Parathyroid adenoma (tissue), 2 donors: ENCODE results near the gene LCN1.
"Not testable (repeated sequence)": the region's sequence is repeated elsewhere in the genome, so short reads cannot be mapped to it uniquely, and the experiment has no call there.

ENCODE experiments used
- H2AFZ ChIP-seq: fragments of 300-600 bp; sonication (generic); one replicate; pipeline ENCODE4 v1.7.0; 2017; ENCODE audit warnings: antibody characterized with exemption, mild to moderate bottlenecking
- H3K27ac ChIP-seq: fragments of 300-600 bp; sonication (generic); one replicate; pipeline ENCODE4 v1.7.0; 2017
- H3K27me3 ChIP-seq: fragments of 300-600 bp; sonication (generic); one replicate; pipeline ENCODE4 v1.7.0; 2017; ENCODE audit warnings: low read length; ENCODE audit not compliant: control insufficient read depth, insufficient read depth
- H3K36me3 ChIP-seq: fragments of 300-600 bp; sonication (generic); one replicate; pipeline ENCODE4 v1.7.0; 2017; ENCODE audit warnings: low read length; ENCODE audit not compliant: control insufficient read depth, insufficient read depth
- H3K4me1 ChIP-seq: fragments of 300-600 bp; sonication (generic); one replicate; pipeline ENCODE4 v1.7.0; 2017; ENCODE audit warnings: control low read depth
- H3K4me2 ChIP-seq: fragments of 300-600 bp; sonication (generic); one replicate; pipeline ENCODE4 v1.7.0; 2017; ENCODE audit warnings: low read length
- H3K4me3 ChIP-seq: fragments of 300-600 bp; sonication (generic); one replicate; pipeline ENCODE4 v1.7.0; 2017; ENCODE audit warnings: low read depth, low read length
- H3K79me2 ChIP-seq: fragments of 300-600 bp; sonication (generic); one replicate; pipeline ENCODE4 v1.7.0; 2017; ENCODE audit warnings: control low read depth
- H3K9ac ChIP-seq: fragments of 300-600 bp; sonication (generic); one replicate; pipeline ENCODE4 v1.7.0; 2017; ENCODE audit warnings: mild to moderate bottlenecking
- H3K9me3 ChIP-seq: fragments of 300-600 bp; sonication (generic); one replicate; pipeline ENCODE4 v1.7.0; 2017; ENCODE audit warnings: low read length; ENCODE audit not compliant: control insufficient read depth
- TF ChIP-seq, protein P1 (sequence below): fragments of 300-600 bp; sonication (generic); IDR thresholded peaks from one replicate; pipeline ENCODE4 v1.7.0; 2017; ENCODE audit warnings: antibody characterized with exemption, mild to moderate bottlenecking
- donor health status: primary hyperparathyroidism.

The LCN1 gene

GRCh38 chr9:135533674-135534073 lies 12.4 kb downstream of the LCN1 start:
- Histone ChIP-seq H3K4me3 (no peak overlapping the region), H2AFZ (no peak overlapping the region)

GRCh38 chr9:135534192-135534711 lies 13.0 kb downstream of the LCN1 start:
- H3K9me3 ChIP-seq, H3K9ac ChIP-seq, H3K4me3 ChIP-seq, H3K4me1 ChIP-seq, H3K4me2 ChIP-seq, H3K36me3 ChIP-seq, H3K27ac ChIP-seq, H3K79me2 ChIP-seq, H3K27me3 ChIP-seq, H2AFZ ChIP-seq: not testable (repeated sequence)

More at GRCh38 chr9:135533674-135534073, 12.4 kb downstream of the LCN1 start:
- Histone ChIP-seq H3K79me2 (no peaks in the 10 kb centered on the region), H3K4me1 (no peaks in the 10 kb centered on the region), H3K4me2 (no peak overlapping the region), H3K9ac (no peak overlapping the region), H3K27ac (no peak overlapping the region), H3K36me3 (no peaks in the 10 kb centered on the region), H3K9me3 (no peaks in the 10 kb centered on the region), H3K27me3 (no peaks in the 10 kb centered on the region)
- TF ChIP-seq, protein P1, sequence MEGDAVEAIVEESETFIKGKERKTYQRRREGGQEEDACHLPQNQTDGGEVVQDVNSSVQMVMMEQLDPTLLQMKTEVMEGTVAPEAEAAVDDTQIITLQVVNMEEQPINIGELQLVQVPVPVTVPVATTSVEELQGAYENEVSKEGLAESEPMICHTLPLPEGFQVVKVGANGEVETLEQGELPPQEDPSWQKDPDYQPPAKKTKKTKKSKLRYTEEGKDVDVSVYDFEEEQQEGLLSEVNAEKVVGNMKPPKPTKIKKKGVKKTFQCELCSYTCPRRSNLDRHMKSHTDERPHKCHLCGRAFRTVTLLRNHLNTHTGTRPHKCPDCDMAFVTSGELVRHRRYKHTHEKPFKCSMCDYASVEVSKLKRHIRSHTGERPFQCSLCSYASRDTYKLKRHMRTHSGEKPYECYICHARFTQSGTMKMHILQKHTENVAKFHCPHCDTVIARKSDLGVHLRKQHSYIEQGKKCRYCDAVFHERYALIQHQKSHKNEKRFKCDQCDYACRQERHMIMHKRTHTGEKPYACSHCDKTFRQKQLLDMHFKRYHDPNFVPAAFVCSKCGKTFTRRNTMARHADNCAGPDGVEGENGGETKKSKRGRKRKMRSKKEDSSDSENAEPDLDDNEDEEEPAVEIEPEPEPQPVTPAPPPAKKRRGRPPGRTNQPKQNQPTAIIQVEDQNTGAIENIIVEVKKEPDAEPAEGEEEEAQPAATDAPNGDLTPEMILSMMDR = no peak

GRCh38 chr9:135534826-135535225 lies 13.6 kb downstream of the LCN1 start:
- not testable (repeated sequence) for H3K4me3 ChIP-seq, H3K27ac ChIP-seq, H3K79me2 ChIP-seq, H2AFZ ChIP-seq, H3K4me1 ChIP-seq, H3K27me3 ChIP-seq, H3K4me2 ChIP-seq, H3K9ac ChIP-seq, H3K36me3 ChIP-seq, H3K9me3 ChIP-seq

GRCh38 chr9:135535631-135536030 lies 14.4 kb downstream of the LCN1 start:
- H2AFZ ChIP-seq, H3K4me3 ChIP-seq, H3K36me3 ChIP-seq, H3K27me3 ChIP-seq, H3K9me3 ChIP-seq, H3K4me2 ChIP-seq, H3K79me2 ChIP-seq, H3K4me1 ChIP-seq, H3K9ac ChIP-seq, H3K27ac ChIP-seq: not testable (repeated sequence)

- no peak overlapping the region for H3K4me2 ChIP-seq
- no peak overlapping the region for H3K27ac ChIP-seq
- H3K4me3 ChIP-seq = no peak overlapping the region
- H3K27me3 ChIP-seq = no peaks in the 10 kb centered on the region
- no peaks in the 10 kb centered on the region for H3K9me3 ChIP-seq
- H2AFZ ChIP-seq = no peak overlapping the region
- no peaks in the 10 kb centered on the region for H3K4me1 ChIP-seq
- H3K79me2 ChIP-seq = no peaks in the 10 kb centered on the region
- no peak overlapping the region for H3K9ac ChIP-seq
- TF ChIP-seq, protein P1 = no peak
- no peaks in the 10 kb centered on the region for H3K36me3 ChIP-seq
These were observed 15.0 kb downstream of the LCN1 start for GRCh38 chr9:135536216-135536615.

GRCh38 chr9:135543262-135543894 lies 22.1 kb downstream of the LCN1 start:
- H3K36me3 ChIP-seq, H3K79me2 ChIP-seq, H3K4me1 ChIP-seq, H3K4me3 ChIP-seq, H3K9me3 ChIP-seq, H3K27ac ChIP-seq, H2AFZ ChIP-seq, H3K4me2 ChIP-seq, H3K9ac ChIP-seq, H3K27me3 ChIP-seq: not testable (repeated sequence)
